ENCODE measurements around the gene XRN1.

DNA sequence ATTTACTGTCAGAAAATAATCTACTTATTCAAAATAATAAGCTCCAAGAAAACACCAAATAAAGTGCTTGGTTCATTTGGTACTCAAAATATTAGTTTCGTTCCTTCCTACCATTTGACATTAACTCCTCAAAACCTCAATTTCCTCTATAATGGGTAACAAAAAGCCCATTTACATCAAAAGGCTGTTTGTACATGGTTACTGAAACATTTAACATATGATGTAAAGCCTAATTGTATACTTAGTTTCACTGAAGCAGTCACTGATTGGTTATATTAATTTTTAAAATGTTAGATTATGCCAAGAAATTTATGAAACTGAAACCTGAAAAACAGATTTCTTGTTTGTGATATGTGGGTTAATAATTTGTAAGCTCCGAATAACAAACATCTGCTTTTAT lies 14.7 kb downstream of the XRN1 start:
- TF ChIP-seq, protein P1, sequence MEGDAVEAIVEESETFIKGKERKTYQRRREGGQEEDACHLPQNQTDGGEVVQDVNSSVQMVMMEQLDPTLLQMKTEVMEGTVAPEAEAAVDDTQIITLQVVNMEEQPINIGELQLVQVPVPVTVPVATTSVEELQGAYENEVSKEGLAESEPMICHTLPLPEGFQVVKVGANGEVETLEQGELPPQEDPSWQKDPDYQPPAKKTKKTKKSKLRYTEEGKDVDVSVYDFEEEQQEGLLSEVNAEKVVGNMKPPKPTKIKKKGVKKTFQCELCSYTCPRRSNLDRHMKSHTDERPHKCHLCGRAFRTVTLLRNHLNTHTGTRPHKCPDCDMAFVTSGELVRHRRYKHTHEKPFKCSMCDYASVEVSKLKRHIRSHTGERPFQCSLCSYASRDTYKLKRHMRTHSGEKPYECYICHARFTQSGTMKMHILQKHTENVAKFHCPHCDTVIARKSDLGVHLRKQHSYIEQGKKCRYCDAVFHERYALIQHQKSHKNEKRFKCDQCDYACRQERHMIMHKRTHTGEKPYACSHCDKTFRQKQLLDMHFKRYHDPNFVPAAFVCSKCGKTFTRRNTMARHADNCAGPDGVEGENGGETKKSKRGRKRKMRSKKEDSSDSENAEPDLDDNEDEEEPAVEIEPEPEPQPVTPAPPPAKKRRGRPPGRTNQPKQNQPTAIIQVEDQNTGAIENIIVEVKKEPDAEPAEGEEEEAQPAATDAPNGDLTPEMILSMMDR (IDR thresholded peaks at IDR 0.05; ENCODE audit: insufficient read depth, low read length) = no peak
- TF ChIP-seq POLR2AphosphoS5 (IDR thresholded peaks at IDR 0.05; ENCODE audit: low read depth) (no peak), SPI1 (IDR thresholded peaks at IDR 0.05; ENCODE audit: borderline replicate concordance, low read depth) (no peak), GABPA (IDR thresholded peaks at IDR 0.05; ENCODE audit: low read depth) (no peak)
- TF ChIP-seq, protein P2, sequence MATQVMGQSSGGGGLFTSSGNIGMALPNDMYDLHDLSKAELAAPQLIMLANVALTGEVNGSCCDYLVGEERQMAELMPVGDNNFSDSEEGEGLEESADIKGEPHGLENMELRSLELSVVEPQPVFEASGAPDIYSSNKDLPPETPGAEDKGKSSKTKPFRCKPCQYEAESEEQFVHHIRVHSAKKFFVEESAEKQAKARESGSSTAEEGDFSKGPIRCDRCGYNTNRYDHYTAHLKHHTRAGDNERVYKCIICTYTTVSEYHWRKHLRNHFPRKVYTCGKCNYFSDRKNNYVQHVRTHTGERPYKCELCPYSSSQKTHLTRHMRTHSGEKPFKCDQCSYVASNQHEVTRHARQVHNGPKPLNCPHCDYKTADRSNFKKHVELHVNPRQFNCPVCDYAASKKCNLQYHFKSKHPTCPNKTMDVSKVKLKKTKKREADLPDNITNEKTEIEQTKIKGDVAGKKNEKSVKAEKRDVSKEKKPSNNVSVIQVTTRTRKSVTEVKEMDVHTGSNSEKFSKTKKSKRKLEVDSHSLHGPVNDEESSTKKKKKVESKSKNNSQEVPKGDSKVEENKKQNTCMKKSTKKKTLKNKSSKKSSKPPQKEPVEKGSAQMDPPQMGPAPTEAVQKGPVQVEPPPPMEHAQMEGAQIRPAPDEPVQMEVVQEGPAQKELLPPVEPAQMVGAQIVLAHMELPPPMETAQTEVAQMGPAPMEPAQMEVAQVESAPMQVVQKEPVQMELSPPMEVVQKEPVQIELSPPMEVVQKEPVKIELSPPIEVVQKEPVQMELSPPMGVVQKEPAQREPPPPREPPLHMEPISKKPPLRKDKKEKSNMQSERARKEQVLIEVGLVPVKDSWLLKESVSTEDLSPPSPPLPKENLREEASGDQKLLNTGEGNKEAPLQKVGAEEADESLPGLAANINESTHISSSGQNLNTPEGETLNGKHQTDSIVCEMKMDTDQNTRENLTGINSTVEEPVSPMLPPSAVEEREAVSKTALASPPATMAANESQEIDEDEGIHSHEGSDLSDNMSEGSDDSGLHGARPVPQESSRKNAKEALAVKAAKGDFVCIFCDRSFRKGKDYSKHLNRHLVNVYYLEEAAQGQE (IDR thresholded peaks at IDR 0.05; ENCODE audit: insufficient replicate concordance, low read depth) = no peak

Measured in HL-60 (cell line).